DMS153 treated with DMSO at 0.1 percent for 48 hours (cell line): ENCODE results near the gene MYO15A.

Experiments
- DNase-seq: peaks from one replicate; lab custom pipeline; 2025; ENCODE audit not compliant: unreplicated experiment; lab: John Stamatoyannopoulos, UW

MYO15A gene

GRCh38 chr17:18156171-18156975 lies 47.8 kb downstream of the MYO15A start:
- no peak for DNase-seq

GRCh38 chr17:18156976-18157280 lies 48.4 kb downstream of the MYO15A start:
- no peak for DNase-seq

- DNase-seq = no peak
These were observed 48.9 kb downstream of the MYO15A start for GRCh38 chr17:18157354-18157985.

- DNase-seq = peak; percentile 2
These were observed 49.6 kb downstream of the MYO15A start for GRCh38 chr17:18158022-18158600.

GRCh38 chr17:18159551-18160120 lies 51.1 kb downstream of the MYO15A start:
- DNase-seq = no peak

GRCh38 chr17:18160128-18160856 lies 51.7 kb downstream of the MYO15A start:
- no peak for DNase-seq

GRCh38 chr17:18161207-18162145 lies 52.9 kb downstream of the MYO15A start:
- no peak for DNase-seq

GRCh38 chr17:18163547-18163946 lies 55.0 kb downstream of the MYO15A start:
- DNase-seq = no peak

GRCh38 chr17:18166894-18167293 lies 58.3 kb downstream of the MYO15A start:
- no peak for DNase-seq

- no peak for DNase-seq
These were observed 58.9 kb downstream of the MYO15A start for GRCh38 chr17:18167421-18167820.

- DNase-seq = no peak
These were observed 64.1 kb downstream of the MYO15A start for GRCh38 chr17:18172531-18173278.

GRCh38 chr17:18173740-18174139 lies 65.2 kb downstream of the MYO15A start:
- no peak for DNase-seq

GRCh38 chr17:18176176-18176575 lies 67.6 kb downstream of the MYO15A start:
- DNase-seq = no peak

GRCh38 chr17:18177133-18177532 lies 68.6 kb downstream of the MYO15A start:
- DNase-seq = no peak

GRCh38 chr17:18177722-18178121 lies 69.2 kb downstream of the MYO15A start:
- DNase-seq = no peak

- no peak for DNase-seq
These were observed 70.6 kb downstream of the MYO15A start for GRCh38 chr17:18179196-18179595.

- no peak for DNase-seq
These were observed 71.2 kb downstream of the MYO15A start for GRCh38 chr17:18179804-18180203.

GRCh38 chr17:18181358-18181757 lies 72.8 kb downstream of the MYO15A start:
- no peak for DNase-seq

GRCh38 chr17:18182110-18182977 lies 73.8 kb downstream of the MYO15A start:
- DNase-seq = no peak
